Gastrocnemius medialis (tissue), 4 donors: ENCODE data around the gene IKBIP.

Experiments used
- CTCF ChIP-seq, 5 experiments: fragments of 450-650 bp in 3 of 5; fragments of 200-600 bp in 2 of 5; sonication (generic) in 2 of 5; IDR thresholded peaks in 4 of 5; conservative IDR thresholded peaks in 1 of 5; 1 replicate in 4 of 5; 2 replicates in 1 of 5; pipeline ENCODE4 v1.5.1; 2016 to 2019; ENCODE audit warnings: antibody characterized with exemption in 5 of 5, mild to moderate bottlenecking in 3 of 5, moderate library complexity in 3 of 5
- POLR2A ChIP-seq, 2 donors: fragments of 450-650 bp; IDR thresholded peaks; one replicate each; pipeline ENCODE4 v1.6.1; 2017; ENCODE audit warnings: antibody characterized with exemption in 2 of 2, mild to moderate bottlenecking in 2 of 2, moderate library complexity in 2 of 2

- TF ChIP-seq CTCF (IDR thresholded peaks at IDR 0.05 in 4 of 5, conservative IDR thresholded peaks at IDR 0.05 in 1 of 5) (no peak), POLR2A (IDR thresholded peaks at IDR 0.05) (no peak)
Observed at GRCh38 chr12:98581101-98581500, 63.5 kb downstream of the IKBIP start.
